OCI-LY3 (cell line): ENCODE data around the gene REN.

ENCODE experiments used
- H2AFZ ChIP-seq: fragments of 200-600, 300-600 bp; shearing (Covaris generic); 2 replicates; pipeline ENCODE4 v1.6.0; 2014; ENCODE audit warnings: antibody characterized with exemption, low read depth, low read length
- H3K27ac ChIP-seq: fragments of 200-600, 300-600 bp; sonication (generic); 2 replicates; pipeline ENCODE4 v1.5.1; 2014; ENCODE audit warnings: mild to moderate bottlenecking, low read length, moderate library complexity, mixed read lengths
- H3K27me3 ChIP-seq: fragments of 200-600, 300-600 bp; sonication (generic); 2 replicates; pipeline ENCODE4 v1.6.1; 2014; ENCODE audit warnings: low read depth, low read length, mixed read lengths
- H3K36me3 ChIP-seq: fragments of 200-600, 300-600 bp; sonication (generic); replicated peaks from 2 replicates; pipeline ENCODE3; 2014; ENCODE audit warnings: low read depth, low read length, mixed read lengths
- H3K4me1 ChIP-seq: fragments of 300-600, 200-600 bp; sonication (generic); 2 replicates; pipeline ENCODE4 v1.6.1; 2014; ENCODE audit warnings: low read length, mixed read lengths
- H3K4me2 ChIP-seq: fragments of 200-600, 300-600 bp; sonication (generic); 2 replicates; pipeline ENCODE4 v1.6.1; 2014; ENCODE audit warnings: low read length, mixed read lengths
- H3K4me3 ChIP-seq: fragments of 300-600, 200-600 bp; sonication (generic); 2 replicates; pipeline ENCODE4 v1.5.1; 2014; ENCODE audit warnings: antibody characterized with exemption, mild to moderate bottlenecking, low read length, moderate library complexity
- H3K79me2 ChIP-seq: fragments of 300-600, 200-600 bp; shearing (Covaris generic); 2 replicates; pipeline ENCODE4 v1.6.1; 2014; ENCODE audit warnings: mild to moderate bottlenecking, low read length, mixed read lengths
- H3K9ac ChIP-seq: fragments of 300-600, 200-600 bp; shearing (Covaris generic); 2 replicates; pipeline ENCODE4 v1.6.0; 2014; ENCODE audit warnings: mild to moderate bottlenecking, low read length, moderate library complexity
- H3K9me3 ChIP-seq: fragments of 200-600, 300-600 bp; shearing (Covaris generic); 2 replicates; pipeline ENCODE4 v1.6.1; 2014; ENCODE audit warnings: low read length, mixed read lengths; ENCODE audit not compliant: insufficient read depth
- H4K20me1 ChIP-seq: fragments of 200-600, 300-600 bp; sonication (generic); 2 replicates; pipeline ENCODE4 v1.6.1; 2016; ENCODE audit warnings: low read length, mixed read lengths; ENCODE audit not compliant: insufficient read depth
- EZH2phosphoT487 ChIP-seq: fragments of 200-600 bp; shearing (Covaris generic); IDR thresholded peaks from 2 replicates; pipeline ENCODE4 v1.6.1; 2018; ENCODE audit warnings: antibody characterized with exemption, mixed run types, low read depth
- TF ChIP-seq, protein P1 (sequence below): fragments of 200-600, 300-600 bp; sonication (generic); IDR thresholded peaks from 2 replicates; pipeline ENCODE4 v1.5.1; 2014; ENCODE audit warnings: antibody characterized with exemption, low read length, low read depth

The REN gene

DNA sequence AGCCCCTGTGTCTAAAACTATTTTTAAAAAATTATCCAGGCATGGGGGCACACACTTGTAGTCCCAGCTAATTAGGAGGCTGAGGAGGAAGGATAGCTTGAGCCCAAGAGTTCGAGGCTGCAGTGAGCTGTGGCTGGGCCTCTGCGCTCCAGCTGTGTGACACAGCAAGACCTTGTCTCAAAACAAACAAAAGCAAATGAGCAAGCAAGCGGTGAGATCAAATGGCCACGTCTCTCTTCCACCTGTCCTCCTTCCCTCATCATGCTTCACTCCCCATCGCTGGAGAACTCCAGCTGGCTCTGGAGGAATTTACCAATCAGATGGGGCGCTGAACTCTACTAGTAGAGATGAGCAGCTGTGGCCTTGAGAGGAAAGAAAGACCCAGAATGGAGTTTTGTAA is 14.0 kb upstream of the REN start:
- no peaks in the 10 kb centered on the region for H3K36me3 ChIP-seq
- no peaks in the 10 kb centered on the region for H3K4me1 ChIP-seq
- no peak overlapping the region for H3K4me3 ChIP-seq
- H3K27me3 ChIP-seq: peaks cover 31% of the 10 kb centered on the region
- H3K9me3 ChIP-seq: no peaks in the 10 kb centered on the region
- no peak overlapping the region for H3K9ac ChIP-seq
- no peak overlapping the region for H3K4me2 ChIP-seq
- H4K20me1 ChIP-seq: no peaks in the 10 kb centered on the region
- no peak overlapping the region for H3K27ac ChIP-seq
- H2AFZ ChIP-seq: no peak overlapping the region
- TF ChIP-seq EZH2phosphoT487: no peak
- TF ChIP-seq, protein P1, sequence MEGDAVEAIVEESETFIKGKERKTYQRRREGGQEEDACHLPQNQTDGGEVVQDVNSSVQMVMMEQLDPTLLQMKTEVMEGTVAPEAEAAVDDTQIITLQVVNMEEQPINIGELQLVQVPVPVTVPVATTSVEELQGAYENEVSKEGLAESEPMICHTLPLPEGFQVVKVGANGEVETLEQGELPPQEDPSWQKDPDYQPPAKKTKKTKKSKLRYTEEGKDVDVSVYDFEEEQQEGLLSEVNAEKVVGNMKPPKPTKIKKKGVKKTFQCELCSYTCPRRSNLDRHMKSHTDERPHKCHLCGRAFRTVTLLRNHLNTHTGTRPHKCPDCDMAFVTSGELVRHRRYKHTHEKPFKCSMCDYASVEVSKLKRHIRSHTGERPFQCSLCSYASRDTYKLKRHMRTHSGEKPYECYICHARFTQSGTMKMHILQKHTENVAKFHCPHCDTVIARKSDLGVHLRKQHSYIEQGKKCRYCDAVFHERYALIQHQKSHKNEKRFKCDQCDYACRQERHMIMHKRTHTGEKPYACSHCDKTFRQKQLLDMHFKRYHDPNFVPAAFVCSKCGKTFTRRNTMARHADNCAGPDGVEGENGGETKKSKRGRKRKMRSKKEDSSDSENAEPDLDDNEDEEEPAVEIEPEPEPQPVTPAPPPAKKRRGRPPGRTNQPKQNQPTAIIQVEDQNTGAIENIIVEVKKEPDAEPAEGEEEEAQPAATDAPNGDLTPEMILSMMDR: no peak
- no peaks in the 10 kb centered on the region for H3K79me2 ChIP-seq

DNA sequence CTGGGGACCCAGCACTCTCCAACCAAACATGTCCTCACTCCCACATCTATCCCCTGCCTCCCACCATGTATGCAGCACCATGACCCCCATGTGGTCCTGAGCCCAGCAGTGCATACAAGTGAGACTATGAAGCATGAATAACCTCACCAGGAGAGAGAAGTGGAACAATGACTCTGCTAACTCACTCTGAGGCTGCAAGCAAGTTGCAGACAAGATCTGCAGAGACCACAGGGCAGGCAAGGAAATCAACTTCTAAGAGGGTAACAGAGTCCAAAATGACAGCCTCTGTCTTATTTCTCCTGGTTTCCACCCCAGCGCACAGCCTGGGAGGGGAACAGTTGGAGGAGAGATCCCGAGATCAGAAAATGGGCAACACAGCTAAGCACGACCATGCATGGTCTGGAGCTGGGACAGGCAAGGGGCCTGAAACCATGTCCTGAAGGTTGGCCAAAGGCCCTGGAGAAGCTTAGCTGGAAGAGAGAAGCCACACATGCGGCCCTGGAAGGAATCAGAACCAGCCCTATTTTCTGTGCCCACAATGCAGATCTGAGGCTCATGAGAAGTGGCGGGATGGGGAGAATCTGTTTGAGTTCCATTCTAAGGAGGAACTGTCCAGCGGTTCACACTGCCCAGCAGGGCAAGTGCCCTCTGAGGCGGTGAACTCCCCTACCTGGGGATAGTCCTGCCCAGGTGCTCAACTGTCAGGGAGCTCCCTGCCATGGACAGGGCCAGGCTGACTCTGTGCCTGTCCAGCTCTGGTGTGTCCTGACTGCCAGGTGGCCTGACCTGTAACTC is 12.5 kb upstream of the REN start:
- no peaks in the 10 kb centered on the region for H3K4me1 ChIP-seq
- no peaks in the 10 kb centered on the region for H3K36me3 ChIP-seq
- H3K27me3 ChIP-seq: peaks cover 37% of the 10 kb centered on the region
- H2AFZ ChIP-seq: no peak overlapping the region
- no peaks in the 10 kb centered on the region for H3K9me3 ChIP-seq
- TF ChIP-seq EZH2phosphoT487: no peak
- TF ChIP-seq, protein P1: no peak
- no peak overlapping the region for H3K27ac ChIP-seq
- H3K4me2 ChIP-seq: no peak overlapping the region
- no peak overlapping the region for H3K9ac ChIP-seq
- no peaks in the 10 kb centered on the region for H3K79me2 ChIP-seq
- H3K4me3 ChIP-seq: no peak overlapping the region
- no peaks in the 10 kb centered on the region for H4K20me1 ChIP-seq

DNA sequence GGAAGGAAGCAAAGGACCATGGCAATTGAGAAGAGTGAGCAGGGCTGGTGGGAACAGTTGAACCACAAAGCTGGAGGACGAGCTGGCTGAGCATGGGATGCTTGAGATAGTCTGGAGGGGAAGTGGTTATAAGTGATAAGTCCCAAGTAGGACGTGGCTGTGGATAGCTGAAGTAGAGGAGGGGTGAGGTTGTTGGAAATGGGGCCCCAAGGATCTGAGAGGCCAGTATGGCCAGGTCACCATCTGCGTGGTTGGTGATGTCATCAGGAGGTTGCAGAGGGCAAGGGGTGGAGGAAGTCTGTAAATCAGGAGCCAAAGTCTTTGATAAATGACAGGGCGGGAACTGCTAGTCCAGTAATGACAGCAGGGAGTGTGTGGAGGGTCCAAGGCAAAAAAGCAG is 11.0 kb upstream of the REN start:
- Histone ChIP-seq H3K27ac (no peak overlapping the region), H3K36me3 (no peaks in the 10 kb centered on the region), H3K27me3 (peaks cover 45% of the 10 kb centered on the region), H3K4me1 (no peaks in the 10 kb centered on the region), H3K4me2 (no peak overlapping the region), H3K79me2 (no peaks in the 10 kb centered on the region), H3K9me3 (no peaks in the 10 kb centered on the region), H4K20me1 (no peaks in the 10 kb centered on the region), H2AFZ (no peak overlapping the region), H3K9ac (no peak overlapping the region), H3K4me3 (no peak overlapping the region)
- TF ChIP-seq EZH2phosphoT487: no peak
- TF ChIP-seq, protein P1: no peak

DNA sequence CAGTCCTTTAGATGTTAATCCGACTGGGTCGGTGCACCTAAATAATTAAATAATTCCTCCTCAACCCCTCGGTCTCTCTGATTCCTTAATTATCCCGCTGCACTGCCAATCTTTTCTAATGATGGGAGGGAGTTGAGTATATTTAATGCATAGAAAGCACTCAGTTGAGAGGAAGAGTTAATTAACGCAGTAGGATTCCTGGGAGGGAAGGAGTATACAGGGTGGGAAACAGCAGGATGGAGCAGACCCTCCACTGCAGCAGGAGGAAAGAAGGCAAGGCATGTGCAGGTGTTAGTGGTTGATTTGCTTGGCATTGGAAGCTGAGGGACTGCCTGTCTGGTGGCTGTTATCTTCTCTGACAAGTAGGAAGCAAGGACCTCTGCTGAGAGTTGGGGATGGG is 9.9 kb upstream of the REN start:
- Histone ChIP-seq H4K20me1 (no peaks in the 10 kb centered on the region), H3K79me2 (no peaks in the 10 kb centered on the region), H3K4me3 (no peak overlapping the region), H3K9ac (no peak overlapping the region), H3K4me2 (no peak overlapping the region), H3K9me3 (0 out of 2 replicates have a peak, but pooled peaks cover 5% of the 10 kb centered on the region), H3K36me3 (no peaks in the 10 kb centered on the region), H3K27me3 (peaks cover 47% of the 10 kb centered on the region), H2AFZ (no peak overlapping the region), H3K27ac (no peak overlapping the region), H3K4me1 (no peaks in the 10 kb centered on the region)
- TF ChIP-seq, protein P1: no peak
- no peak for TF ChIP-seq EZH2phosphoT487
